Measurements from ENCODE around the gene MLLT11. TPM values are rescaled to one million over a fixed set of nuclear protein-coding genes. Genes with fewer than 3 reads are reported as not detected.

Gene MLLT11
- total RNA-seq, 1 experiment from 2014 or later: 5.0 TPM

DNA sequence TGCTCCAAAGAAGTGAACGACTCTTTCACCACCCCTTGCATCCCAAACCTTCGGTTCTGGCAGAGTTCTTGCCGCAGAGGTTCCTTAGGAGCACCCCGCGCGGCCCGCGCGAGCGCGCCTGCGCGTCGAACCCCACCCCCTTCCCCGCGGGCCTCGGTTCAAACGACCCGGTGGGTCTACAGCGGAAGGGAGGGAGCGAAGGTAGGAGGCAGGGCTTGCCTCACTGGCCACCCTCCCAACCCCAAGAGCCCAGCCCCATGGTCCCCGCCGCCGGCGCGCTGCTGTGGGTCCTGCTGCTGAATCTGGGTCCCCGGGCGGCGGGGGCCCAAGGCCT is 12.6 kb upstream of the MLLT11 start, which contains the start of gene C1orf56:
Gene C1orf56, plus strand, starts transcription at position 161 of the 334 bp plus-strand sequence. Its CDS starts 97 bp downstream, at position 258.
- ChIA-PET POLR2A (interaction anchor here (0.6 to 1.2 kb wide), 2 partner anchors 14 to 24 kb away, joined by 3 to 9 read pairs; no protein-coding TSS in a partner anchor), CTCF (interaction anchor here (0.9 to 1.5 kb wide), 2 partner anchors 13 to 23 kb away, joined by 4 to 5 read pairs; partner anchors contain the start of gene MLLT11)
- Histone ChIP-seq H3K4me3 (ENCODE audit: low read depth in 2 of 2, low read length in 2 of 2) (peak within 1 kb of the TSS; percentile 66 to 88), H3K4me1 (ENCODE audit: control insufficient read depth, insufficient read depth, low read length) (peaks cover 3% of the 10 kb centered on the region; the same call in 1 of the 2 replicates), H3K27me3 (ENCODE audit: control insufficient read depth, insufficient read depth, low read length) (no peaks in the 10 kb centered on the region), H3K9me3 (ENCODE audit: control insufficient read depth, insufficient read depth, low read depth, low read length) (no peaks in the 10 kb centered on the region), H3K27ac (ENCODE audit: low read length) (peak within 1 kb of the TSS; percentile 86), H3K36me3 (ENCODE audit: control insufficient read depth, insufficient read depth, low read length) (peaks cover 5% of the 10 kb centered on the region; the same call in 1 of the 2 replicates)
- BruUV-seq (replicated peaks): no TSS peak
- TF ChIP-seq TCF7L2 (IDR thresholded peaks at IDR 0.05; ENCODE audit: low read depth, low read length): peak; percentile 87
- TF ChIP-seq POLR2AphosphoS5 (IDR thresholded peaks at IDR 0.05; ENCODE audit: low read depth, low read length): peak; percentile 80
- TF ChIP-seq, protein P1, sequence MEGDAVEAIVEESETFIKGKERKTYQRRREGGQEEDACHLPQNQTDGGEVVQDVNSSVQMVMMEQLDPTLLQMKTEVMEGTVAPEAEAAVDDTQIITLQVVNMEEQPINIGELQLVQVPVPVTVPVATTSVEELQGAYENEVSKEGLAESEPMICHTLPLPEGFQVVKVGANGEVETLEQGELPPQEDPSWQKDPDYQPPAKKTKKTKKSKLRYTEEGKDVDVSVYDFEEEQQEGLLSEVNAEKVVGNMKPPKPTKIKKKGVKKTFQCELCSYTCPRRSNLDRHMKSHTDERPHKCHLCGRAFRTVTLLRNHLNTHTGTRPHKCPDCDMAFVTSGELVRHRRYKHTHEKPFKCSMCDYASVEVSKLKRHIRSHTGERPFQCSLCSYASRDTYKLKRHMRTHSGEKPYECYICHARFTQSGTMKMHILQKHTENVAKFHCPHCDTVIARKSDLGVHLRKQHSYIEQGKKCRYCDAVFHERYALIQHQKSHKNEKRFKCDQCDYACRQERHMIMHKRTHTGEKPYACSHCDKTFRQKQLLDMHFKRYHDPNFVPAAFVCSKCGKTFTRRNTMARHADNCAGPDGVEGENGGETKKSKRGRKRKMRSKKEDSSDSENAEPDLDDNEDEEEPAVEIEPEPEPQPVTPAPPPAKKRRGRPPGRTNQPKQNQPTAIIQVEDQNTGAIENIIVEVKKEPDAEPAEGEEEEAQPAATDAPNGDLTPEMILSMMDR (IDR thresholded peaks at IDR 0.05): no peak
- no peak for DNase-seq (ENCODE audit: low read depth, low spot score)
- intact Hi-C loops (cut with micrococcal nuclease; ENCODE audit: unreplicated experiment) (no loop called here), in situ Hi-C loops (cut with HindIII; ENCODE audit: low pct_unique_long_range_greater_than_20kb, low sequenced_read_pairs) (no loop called here)
- peak; percentile 86 for ATAC-seq

DNA sequence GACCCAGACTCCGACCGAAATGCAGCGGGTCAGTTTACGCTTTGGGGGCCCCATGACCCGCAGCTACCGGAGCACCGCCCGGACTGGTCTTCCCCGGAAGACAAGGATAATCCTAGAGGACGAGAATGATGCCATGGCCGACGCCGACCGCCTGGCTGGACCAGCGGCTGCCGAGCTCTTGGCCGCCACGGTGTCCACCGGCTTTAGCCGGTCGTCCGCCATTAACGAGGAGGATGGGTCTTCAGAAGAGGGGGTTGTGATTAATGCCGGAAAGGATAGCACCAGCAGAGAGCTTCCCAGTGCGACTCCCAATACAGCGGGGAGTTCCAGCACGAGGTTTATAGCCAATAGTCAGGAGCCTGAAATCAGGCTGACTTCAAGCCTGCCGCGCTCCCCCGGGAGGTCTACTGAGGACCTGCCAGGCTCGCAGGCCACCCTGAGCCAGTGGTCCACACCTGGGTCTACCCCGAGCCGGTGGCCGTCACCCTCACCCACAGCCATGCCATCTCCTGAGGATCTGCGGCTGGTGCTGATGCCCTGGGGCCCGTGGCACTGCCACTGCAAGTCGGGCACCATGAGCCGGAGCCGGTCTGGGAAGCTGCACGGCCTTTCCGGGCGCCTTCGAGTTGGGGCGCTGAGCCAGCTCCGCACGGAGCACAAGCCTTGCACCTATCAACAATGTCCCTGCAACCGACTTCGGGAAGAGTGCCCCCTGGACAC is 12.1 kb upstream of the MLLT11 start:
- peak overlapping the region; percentile 66 to 88 for H3K4me3 ChIP-seq (ENCODE audit: low read depth in 2 of 2, low read length in 2 of 2)
- no peaks in the 10 kb centered on the region for H3K27me3 ChIP-seq (ENCODE audit: control insufficient read depth, insufficient read depth, low read length)
- peaks cover 3% of the 10 kb centered on the region; the same call in 1 of the 2 replicates for H3K4me1 ChIP-seq (ENCODE audit: control insufficient read depth, insufficient read depth, low read length)
- in situ Hi-C loops (cut with HindIII; ENCODE audit: low pct_unique_long_range_greater_than_20kb, low sequenced_read_pairs): no loop called here
- H3K27ac ChIP-seq (ENCODE audit: low read length): peak overlapping the region; percentile 86
- ATAC-seq (peak; percentile 82), DNase-seq (ENCODE audit: low read depth, low spot score) (no peak)
- peaks cover 9% of the 10 kb centered on the region for H3K36me3 ChIP-seq (ENCODE audit: control insufficient read depth, insufficient read depth, low read length)
- no peak; the same call in 1 of the 2 replicates for TF ChIP-seq POLR2AphosphoS5 (IDR thresholded peaks at IDR 0.05; ENCODE audit: low read depth, low read length)
- 0 out of 2 replicates have a peak, but pooled peaks have one; percentile 55 for TF ChIP-seq SIN3A (IDR thresholded peaks at IDR 0.05; ENCODE audit: borderline replicate concordance, insufficient read depth, low read depth, low read length)
- TF ChIP-seq TCF7L2 (IDR thresholded peaks at IDR 0.05; ENCODE audit: low read depth, low read length): peak; percentile 13
- TF ChIP-seq, protein P2, sequence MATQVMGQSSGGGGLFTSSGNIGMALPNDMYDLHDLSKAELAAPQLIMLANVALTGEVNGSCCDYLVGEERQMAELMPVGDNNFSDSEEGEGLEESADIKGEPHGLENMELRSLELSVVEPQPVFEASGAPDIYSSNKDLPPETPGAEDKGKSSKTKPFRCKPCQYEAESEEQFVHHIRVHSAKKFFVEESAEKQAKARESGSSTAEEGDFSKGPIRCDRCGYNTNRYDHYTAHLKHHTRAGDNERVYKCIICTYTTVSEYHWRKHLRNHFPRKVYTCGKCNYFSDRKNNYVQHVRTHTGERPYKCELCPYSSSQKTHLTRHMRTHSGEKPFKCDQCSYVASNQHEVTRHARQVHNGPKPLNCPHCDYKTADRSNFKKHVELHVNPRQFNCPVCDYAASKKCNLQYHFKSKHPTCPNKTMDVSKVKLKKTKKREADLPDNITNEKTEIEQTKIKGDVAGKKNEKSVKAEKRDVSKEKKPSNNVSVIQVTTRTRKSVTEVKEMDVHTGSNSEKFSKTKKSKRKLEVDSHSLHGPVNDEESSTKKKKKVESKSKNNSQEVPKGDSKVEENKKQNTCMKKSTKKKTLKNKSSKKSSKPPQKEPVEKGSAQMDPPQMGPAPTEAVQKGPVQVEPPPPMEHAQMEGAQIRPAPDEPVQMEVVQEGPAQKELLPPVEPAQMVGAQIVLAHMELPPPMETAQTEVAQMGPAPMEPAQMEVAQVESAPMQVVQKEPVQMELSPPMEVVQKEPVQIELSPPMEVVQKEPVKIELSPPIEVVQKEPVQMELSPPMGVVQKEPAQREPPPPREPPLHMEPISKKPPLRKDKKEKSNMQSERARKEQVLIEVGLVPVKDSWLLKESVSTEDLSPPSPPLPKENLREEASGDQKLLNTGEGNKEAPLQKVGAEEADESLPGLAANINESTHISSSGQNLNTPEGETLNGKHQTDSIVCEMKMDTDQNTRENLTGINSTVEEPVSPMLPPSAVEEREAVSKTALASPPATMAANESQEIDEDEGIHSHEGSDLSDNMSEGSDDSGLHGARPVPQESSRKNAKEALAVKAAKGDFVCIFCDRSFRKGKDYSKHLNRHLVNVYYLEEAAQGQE (IDR thresholded peaks at IDR 0.05; ENCODE audit: insufficient read depth in 1 of 2, low read depth in 2 of 2, low read length in 1 of 2): 0 out of 4 replicates have a peak, but pooled peaks of 1 of the 2 experiments have one; percentile 4
- TF ChIP-seq, protein P1 (IDR thresholded peaks at IDR 0.05): peak; percentile 81
- ChIA-PET POLR2A (no interaction called here), CTCF (interaction anchor here (0.5 to 1.5 kb wide), 5 partner anchors 13 to 104 kb away, joined by 3 to 5 read pairs (median 5); partner anchors contain the start of gene MLLT11)
- intact Hi-C loops (cut with micrococcal nuclease; ENCODE audit: unreplicated experiment): no loop called here
- H3K9me3 ChIP-seq (ENCODE audit: control insufficient read depth, insufficient read depth, low read depth, low read length): no peaks in the 10 kb centered on the region
- BruUV-seq (replicated peaks): TSS peak; percentile 84
